CD1c-positive myeloid dendritic cell (primary cell): ENCODE measurements around the gene KANSL3.

Experiments
- DNase-seq: peaks from one replicate; pipeline ENCODE4 v3.0.0-alpha.2; 2016; ENCODE audit errors: extremely low spot score

Gene KANSL3

GRCh38 chr2:96546321-96546720 lies 91.8 kb downstream of the KANSL3 start:
- no peak for DNase-seq
